Endothelial cell (in vitro differentiated cells): ENCODE measurements around the gene FAM20C. TPM values are rescaled to one million over a fixed set of nuclear protein-coding genes. Genes with fewer than 3 reads are reported as not detected.

Experiments
- DNase-seq: peaks from one replicate; pipeline ENCODE4 v3.0.0; 2021; ENCODE audit warnings: low spot score
- H3K27ac Mint-ChIP-seq: one replicate; pipeline ENCODE4 v1.8.0; 2021; ENCODE audit warnings: mixed read lengths, inconsistent platforms; ENCODE audit not compliant: unreplicated experiment
- H3K27me3 Mint-ChIP-seq: one replicate; pipeline ENCODE4 v1.8.0; 2021; ENCODE audit warnings: mild to moderate bottlenecking, moderate library complexity, mixed read lengths, inconsistent platforms; ENCODE audit not compliant: unreplicated experiment
- H3K36me3 Mint-ChIP-seq: one replicate; pipeline ENCODE4 v1.8.0; 2021; ENCODE audit warnings: mild to moderate bottlenecking, low read depth, mixed read lengths, inconsistent platforms; ENCODE audit not compliant: unreplicated experiment
- H3K4me1 Mint-ChIP-seq: one replicate; pipeline ENCODE4 v1.8.0; 2021; ENCODE audit warnings: mild to moderate bottlenecking, mixed read lengths, inconsistent platforms; ENCODE audit not compliant: unreplicated experiment
- H3K4me3 Mint-ChIP-seq: one replicate; pipeline ENCODE4 v1.8.0; 2021; ENCODE audit warnings: mild to moderate bottlenecking, mixed read lengths, inconsistent platforms; ENCODE audit not compliant: unreplicated experiment
- H3K9me3 Mint-ChIP-seq: one replicate; pipeline ENCODE4 v1.8.0; 2021; ENCODE audit warnings: mixed read lengths, inconsistent platforms; ENCODE audit not compliant: unreplicated experiment
- total RNA-seq: library from RNA; stranded (reverse); fragmentation: NEBNext Ultra II Directional; extraction: Animal tissue kit (Norgen Biotek cat#: 25700); gene quantifications from one replicate; pipeline ENCODE4 v1.2.1, GENCODE V29; 2021; ENCODE audit not compliant: unreplicated experiment
- TF ChIP-seq, protein P1 (sequence below): fragments of 200-600 bp; sonication (generic); IDR thresholded peaks from one replicate; pipeline ENCODE4 v1.5.0; 2021; ENCODE audit warnings: antibody characterized with exemption; ENCODE audit not compliant: unreplicated experiment

Gene FAM20C
- total RNA-seq, 1 donor from 2014 or later, result 3.1 TPM

DNA sequence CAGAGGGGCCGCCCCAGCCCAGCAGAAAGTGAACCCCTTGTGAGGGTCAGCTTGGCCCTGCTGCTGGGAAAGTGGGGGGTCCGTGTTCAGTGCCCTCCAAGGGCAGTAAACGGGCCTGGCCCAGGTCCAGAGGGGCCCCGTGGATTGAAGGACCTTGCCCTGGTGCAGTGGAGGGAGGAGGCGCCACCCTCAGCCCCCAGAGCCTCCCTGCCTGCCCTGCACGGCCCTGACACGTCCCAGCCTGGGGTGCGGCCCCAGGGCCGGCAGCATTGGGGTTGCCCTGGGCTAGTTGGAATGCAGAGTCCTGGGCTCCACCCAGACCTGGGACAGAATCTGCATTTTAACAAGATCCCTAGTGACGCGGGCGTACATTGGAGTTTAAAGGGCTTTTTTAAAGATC, 54.8 kb downstream of the FAM20C start:
- H3K36me3 Mint-ChIP-seq, result peaks cover 4% of the 10 kb centered on the region
- TF ChIP-seq, protein P1, sequence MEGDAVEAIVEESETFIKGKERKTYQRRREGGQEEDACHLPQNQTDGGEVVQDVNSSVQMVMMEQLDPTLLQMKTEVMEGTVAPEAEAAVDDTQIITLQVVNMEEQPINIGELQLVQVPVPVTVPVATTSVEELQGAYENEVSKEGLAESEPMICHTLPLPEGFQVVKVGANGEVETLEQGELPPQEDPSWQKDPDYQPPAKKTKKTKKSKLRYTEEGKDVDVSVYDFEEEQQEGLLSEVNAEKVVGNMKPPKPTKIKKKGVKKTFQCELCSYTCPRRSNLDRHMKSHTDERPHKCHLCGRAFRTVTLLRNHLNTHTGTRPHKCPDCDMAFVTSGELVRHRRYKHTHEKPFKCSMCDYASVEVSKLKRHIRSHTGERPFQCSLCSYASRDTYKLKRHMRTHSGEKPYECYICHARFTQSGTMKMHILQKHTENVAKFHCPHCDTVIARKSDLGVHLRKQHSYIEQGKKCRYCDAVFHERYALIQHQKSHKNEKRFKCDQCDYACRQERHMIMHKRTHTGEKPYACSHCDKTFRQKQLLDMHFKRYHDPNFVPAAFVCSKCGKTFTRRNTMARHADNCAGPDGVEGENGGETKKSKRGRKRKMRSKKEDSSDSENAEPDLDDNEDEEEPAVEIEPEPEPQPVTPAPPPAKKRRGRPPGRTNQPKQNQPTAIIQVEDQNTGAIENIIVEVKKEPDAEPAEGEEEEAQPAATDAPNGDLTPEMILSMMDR, result no peak
- H3K27me3 Mint-ChIP-seq, result peaks cover 1% of the 10 kb centered on the region
- H3K4me1 Mint-ChIP-seq, result no peaks in the 10 kb centered on the region
- no peak overlapping the region for H3K4me3 Mint-ChIP-seq
- no peaks in the 10 kb centered on the region for H3K9me3 Mint-ChIP-seq
- no peak for DNase-seq
- no peak overlapping the region for H3K27ac Mint-ChIP-seq

DNA sequence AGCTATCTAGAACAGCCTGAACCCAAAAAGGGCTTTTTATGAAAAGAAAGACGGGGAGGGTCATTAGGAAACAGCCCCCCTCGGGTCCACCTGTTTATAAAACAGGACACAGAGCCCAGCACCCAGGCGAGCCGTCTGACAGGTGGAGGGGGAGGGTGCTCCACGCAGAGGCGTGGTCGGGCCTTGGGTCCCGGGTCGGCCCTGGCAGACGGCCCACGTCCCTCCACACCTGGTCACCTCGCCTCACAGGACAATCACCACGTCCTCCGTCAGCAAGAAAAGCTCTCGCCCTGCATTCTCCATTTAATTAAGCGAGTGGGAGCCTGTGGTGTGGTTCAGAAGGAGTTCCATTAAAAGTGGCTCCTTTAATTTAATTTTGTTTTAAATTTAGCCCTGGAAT, 55.3 kb downstream of the FAM20C start:
- H3K9me3 Mint-ChIP-seq, result no peaks in the 10 kb centered on the region
- H3K27ac Mint-ChIP-seq, result no peak overlapping the region
- peaks cover 4% of the 10 kb centered on the region for H3K36me3 Mint-ChIP-seq
- peaks cover 1% of the 10 kb centered on the region for H3K27me3 Mint-ChIP-seq
- H3K4me3 Mint-ChIP-seq, result no peak overlapping the region
- no peak for DNase-seq
- TF ChIP-seq, protein P1, result no peak
- no peaks in the 10 kb centered on the region for H3K4me1 Mint-ChIP-seq

- Mint-ChIP-seq H3K4me3 (no peak overlapping the region), H3K9me3 (no peaks in the 10 kb centered on the region), H3K4me1 (no peaks in the 10 kb centered on the region), H3K27ac (no peak overlapping the region), H3K27me3 (peaks cover 1% of the 10 kb centered on the region), H3K36me3 (peaks cover 4% of the 10 kb centered on the region)
- no peak for DNase-seq
- TF ChIP-seq, protein P1, result no peak
Measured at GRCh38 chr7:248732-249435, 56.5 kb downstream of the FAM20C start.

DNA sequence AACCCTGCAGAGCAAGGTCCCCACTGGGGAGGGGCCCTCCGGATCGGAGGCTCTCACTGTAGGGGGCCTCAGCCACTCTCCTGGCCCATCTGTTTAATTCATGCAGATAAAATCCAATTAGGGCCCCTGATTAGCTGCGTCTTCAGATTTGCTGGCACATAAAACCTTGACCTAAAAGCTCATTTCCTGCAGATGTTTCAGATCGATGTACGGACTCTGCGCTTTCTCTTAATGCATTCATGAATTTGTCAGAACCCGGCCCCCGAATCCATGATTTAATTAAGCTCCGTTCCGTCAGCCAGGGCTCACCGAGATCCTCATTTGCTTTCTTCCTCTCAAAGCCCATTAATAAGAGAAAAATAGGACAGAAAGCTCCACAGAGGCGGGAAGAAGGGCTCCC, 57.6 kb downstream of the FAM20C start:
- Mint-ChIP-seq H3K27ac (no peak overlapping the region), H3K9me3 (peaks cover 3% of the 10 kb centered on the region), H3K4me3 (no peak overlapping the region), H3K4me1 (no peaks in the 10 kb centered on the region), H3K27me3 (peaks cover 3% of the 10 kb centered on the region), H3K36me3 (peaks cover 8% of the 10 kb centered on the region)
- TF ChIP-seq, protein P1, result no peak
- DNase-seq, result no peak

GRCh38 chr7:250523-250922, 58.2 kb downstream of the FAM20C start:
- no peak overlapping the region for H3K4me3 Mint-ChIP-seq
- H3K9me3 Mint-ChIP-seq, result peaks cover 4% of the 10 kb centered on the region
- no peaks in the 10 kb centered on the region for H3K4me1 Mint-ChIP-seq
- DNase-seq, result no peak
- H3K27ac Mint-ChIP-seq, result no peak overlapping the region
- H3K36me3 Mint-ChIP-seq, result peaks cover 12% of the 10 kb centered on the region
- TF ChIP-seq, protein P1, result no peak
- peaks cover 3% of the 10 kb centered on the region for H3K27me3 Mint-ChIP-seq
